Peyer's patch (tissue), 4 donors: ENCODE data around the gene TNFSF12.

Experiments
- CTCF ChIP-seq, 6 experiments: fragments of 450-650 bp in 4 of 6; fragments of 200-600 bp in 2 of 6; sonication (generic) in 1 of 6; IDR thresholded peaks; one replicate each; pipeline ENCODE4 v1.5.1; 2017 to 2019; ENCODE audit warnings: antibody characterized with exemption in 6 of 6, mild to moderate bottlenecking in 3 of 6, moderate library complexity in 1 of 6
- POLR2A ChIP-seq, 2 donors: fragments of 450-650 bp; IDR thresholded peaks; one replicate each; pipeline ENCODE4 v1.5.1; 2017; ENCODE audit warnings: antibody characterized with exemption in 2 of 2, mild to moderate bottlenecking in 2 of 2, moderate library complexity in 2 of 2

GRCh38 chr17:7528842-7529241 is 20.0 kb upstream of the TNFSF12 start:
- TF ChIP-seq CTCF (IDR thresholded peaks at IDR 0.05) = no peak
- no peak for TF ChIP-seq POLR2A (IDR thresholded peaks at IDR 0.05)
